ACHN (cell line): ENCODE results near the gene LILRB3.
"Not testable (repeated sequence)": the region's sequence is repeated elsewhere in the genome, so short reads cannot be mapped to it uniquely, and the experiment has no call there.

Experiments
- DNase-seq: peaks from one replicate; pipeline ENCODE4 v3.0.0-alpha.2; 2015
- in situ Hi-C: cut with HindIII; loops from 2 replicates; pipeline ENCODE4 v1.10.0; 2017; ENCODE audit warnings: low sequenced_read_pairs, low pct_ligation_motif_present, low pct_unique_long_range_greater_than_20kb

The LILRB3 gene

DNA sequence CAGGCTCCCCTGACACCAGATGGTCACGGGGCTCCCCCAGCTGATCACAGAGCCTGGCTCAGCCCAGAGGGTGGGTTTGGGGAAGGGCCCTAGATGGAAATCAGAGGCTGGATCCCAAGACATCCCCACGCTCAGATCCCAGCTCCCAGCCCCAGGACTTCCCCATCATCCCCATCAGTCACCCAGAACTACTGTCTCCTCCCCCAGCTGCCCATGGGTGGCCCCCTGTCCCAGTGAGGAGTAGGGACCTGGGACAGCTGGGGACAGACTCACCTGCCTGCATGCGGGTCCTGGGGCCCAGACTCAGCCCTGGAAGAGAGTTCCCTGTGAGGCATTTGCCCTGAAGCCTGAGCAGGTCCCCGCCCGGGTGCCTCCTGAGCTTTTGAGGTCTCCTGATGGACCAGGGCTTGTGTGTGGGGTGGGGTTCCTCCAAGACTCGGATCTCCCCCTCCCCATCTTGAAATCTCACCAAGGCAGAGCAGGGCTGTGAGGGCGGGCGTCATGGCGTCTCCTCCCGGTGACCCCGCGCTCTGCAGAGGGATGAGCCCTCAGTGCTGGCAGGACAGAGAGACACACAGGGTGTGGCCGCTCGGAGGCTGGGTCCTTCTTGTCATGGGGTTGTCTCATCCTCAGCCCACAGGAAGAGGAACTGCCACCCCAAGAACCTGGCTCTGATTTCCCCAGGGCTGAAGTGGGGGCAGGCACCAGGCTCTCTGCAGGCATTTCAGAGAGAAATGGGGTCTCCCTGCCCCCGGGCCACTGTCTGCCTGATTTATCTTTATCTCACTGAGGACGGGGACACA, at the start of gene LILRB3:
Gene LILRB3, minus strand, starts transcription at position 534 of the 803 bp plus-strand sequence. Its CDS starts 31 bp downstream, at position 503.
- DNase-seq, in situ Hi-C loops: not testable (repeated sequence)

DNA sequence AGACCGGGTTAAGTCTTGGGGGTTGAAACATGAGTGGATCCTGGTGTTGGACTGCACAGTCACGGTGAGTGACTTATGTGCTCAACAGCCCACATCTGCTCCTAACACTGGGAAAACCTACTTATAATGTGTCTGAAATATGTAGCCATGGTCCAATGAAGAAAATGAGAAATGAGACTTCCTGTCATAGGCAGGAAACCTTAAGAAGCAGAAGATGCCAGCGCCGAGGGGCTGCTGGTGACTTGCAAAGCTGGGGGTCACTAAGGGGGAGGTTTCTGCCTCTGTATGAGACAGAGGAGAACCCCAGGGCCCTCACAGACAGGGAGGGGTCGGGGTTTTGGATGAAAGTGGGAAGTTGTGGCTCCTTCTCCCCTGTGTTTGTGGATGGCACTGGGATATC, 49.4 kb upstream of the LILRB3 start:
- DNase-seq = not testable (repeated sequence)

DNA sequence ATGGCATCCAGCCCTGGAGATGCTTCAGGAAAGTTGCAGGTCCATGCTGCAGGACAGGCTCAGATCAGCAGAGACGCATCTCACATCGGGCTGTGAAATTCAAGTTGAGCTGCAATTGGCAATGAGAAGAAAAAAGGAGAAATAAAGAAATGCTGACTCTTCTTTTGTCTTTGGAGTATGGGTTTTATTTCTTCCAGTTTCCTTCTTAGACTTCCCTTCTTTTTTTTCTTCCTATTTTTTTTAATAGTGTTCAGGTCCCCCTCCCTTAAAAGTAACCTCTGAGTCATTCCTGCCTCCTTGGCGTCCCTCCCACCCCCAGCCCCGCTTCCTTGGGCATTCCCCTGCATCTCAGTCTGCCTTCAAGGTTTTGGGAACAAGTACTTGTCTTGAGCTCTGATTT, 48.8 kb upstream of the LILRB3 start:
- in situ Hi-C loops, DNase-seq: not testable (repeated sequence)

More for the DNA sequence above, 49.4 kb upstream of the LILRB3 start:
- in situ Hi-C loops = not testable (repeated sequence)

DNA sequence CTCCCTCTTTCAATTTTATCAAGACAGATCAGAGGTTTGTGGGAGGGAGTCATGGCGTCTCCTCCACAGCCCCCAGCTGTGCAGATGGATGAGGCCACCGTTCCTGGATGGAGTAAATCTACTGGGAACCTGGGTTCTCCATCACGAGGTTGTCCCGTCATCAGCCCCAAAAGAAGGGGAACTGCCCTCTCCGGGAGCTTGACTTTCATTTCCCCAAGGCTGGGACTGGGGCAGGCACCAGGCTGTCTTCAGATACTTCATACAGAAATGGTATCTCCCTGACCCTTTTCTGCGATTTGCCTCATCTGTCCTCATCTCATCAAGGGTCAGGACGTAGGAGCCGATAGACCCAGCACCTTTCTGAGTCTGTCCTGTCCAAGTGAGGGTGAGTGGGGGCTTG, 48.3 kb upstream of the LILRB3 start:
- in situ Hi-C loops = no loop called here
- no peak for DNase-seq

DNA sequence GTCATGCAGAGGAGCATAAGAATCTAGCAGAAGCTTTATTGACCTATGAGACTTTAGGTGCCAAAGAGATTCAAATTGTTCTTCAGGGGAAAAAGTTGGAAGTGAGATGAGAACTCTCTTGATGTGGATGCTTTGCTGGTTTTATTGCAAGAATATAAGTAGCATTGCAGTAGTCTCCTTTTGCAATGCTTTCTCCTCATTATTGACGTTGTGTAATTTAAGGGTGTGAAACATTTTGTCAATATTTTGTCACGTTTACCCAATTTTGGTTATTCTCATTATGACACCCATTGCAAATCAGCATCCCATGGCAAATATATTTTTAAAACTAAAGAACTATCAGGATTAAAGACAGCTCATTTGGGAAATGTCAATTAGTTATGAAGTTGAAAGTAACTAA, 46.1 kb upstream of the LILRB3 start:
- DNase-seq = no peak
- in situ Hi-C loops = no loop called here

DNA sequence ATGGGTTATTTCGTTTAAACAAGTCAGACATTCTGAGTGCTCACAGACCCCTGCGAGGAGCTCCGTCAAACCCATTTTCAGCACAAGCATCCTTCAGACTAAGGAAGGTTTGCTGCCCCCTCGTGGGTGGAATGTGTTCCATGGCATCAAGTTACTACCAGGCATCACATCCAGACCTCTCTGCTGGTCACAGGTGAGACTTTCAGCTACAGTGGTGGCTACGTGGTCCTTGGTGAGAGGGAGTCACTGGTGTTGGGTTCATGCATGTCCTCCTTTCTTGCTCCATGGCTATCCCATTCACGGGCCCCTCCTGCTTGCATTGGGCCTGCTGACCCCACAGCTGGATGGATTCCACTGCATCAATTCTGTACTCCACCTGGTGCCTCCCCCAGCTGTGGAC, 43.3 kb upstream of the LILRB3 start:
- peak; percentile 64 for DNase-seq
- in situ Hi-C loops = no loop called here

DNA sequence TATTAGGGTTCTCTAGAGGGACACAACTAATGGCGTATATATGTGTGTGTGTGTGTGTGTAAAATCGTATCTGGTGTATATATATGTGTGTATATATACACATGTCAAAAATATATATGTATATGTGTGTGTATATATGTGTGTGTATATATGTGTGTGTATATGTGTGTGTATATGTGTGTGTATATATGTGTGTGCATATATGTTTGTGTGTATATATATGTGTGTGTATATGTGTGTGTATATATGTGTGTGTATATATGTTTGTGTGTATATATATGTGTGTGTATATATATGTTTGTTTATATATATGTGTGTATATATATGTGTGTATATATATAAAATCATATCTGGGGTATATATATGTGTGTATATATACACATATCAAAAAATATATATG, 39.7 kb upstream of the LILRB3 start:
- DNase-seq = no peak
- in situ Hi-C loops = no loop called here

DNA sequence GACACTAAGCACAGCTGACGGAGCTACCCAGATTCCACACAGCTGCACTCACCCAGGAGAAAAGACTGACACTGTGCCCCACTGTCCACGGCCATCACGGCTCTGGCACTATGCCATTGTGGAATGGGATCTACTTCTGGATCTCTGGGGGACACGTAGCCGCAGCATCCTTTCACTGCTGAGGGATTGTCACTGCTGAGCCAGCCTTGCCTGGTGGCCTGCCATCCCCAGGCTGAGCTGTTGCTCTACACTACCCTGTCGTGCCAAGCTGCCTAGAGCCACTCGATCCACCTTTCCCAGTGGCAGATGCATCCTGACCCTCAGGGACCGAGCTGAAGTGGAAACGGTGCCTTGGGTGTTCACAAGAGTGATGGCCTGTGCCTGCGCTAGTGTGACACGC, 39.3 kb upstream of the LILRB3 start:
- in situ Hi-C loops = no loop called here
- DNase-seq = no peak

DNA sequence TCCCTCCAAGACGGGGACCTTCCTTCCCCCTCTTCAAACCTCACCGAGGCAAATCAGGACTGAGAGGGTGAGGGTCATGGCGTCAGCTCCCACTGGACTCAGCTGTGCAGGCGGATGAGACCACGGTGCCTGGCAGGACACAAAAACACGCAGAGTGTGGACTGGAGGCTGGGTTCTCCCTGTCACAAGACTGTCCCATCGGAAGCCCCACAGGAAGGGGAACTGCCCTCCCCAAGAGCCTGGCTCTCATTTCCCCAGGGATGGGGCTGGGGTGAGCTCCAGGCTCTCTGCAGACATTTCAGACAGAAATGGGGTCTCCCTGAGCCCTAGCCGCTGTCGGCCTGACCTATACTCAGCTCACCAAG, 34.3 kb upstream of the LILRB3 start, which contains the start of gene LILRB5:
Gene LILRB5, minus strand, starts transcription at position 158 of the 365 bp plus-strand sequence. Its CDS starts 80 bp downstream, at position 78.
- in situ Hi-C loops = no loop called here
- DNase-seq = no peak

DNA sequence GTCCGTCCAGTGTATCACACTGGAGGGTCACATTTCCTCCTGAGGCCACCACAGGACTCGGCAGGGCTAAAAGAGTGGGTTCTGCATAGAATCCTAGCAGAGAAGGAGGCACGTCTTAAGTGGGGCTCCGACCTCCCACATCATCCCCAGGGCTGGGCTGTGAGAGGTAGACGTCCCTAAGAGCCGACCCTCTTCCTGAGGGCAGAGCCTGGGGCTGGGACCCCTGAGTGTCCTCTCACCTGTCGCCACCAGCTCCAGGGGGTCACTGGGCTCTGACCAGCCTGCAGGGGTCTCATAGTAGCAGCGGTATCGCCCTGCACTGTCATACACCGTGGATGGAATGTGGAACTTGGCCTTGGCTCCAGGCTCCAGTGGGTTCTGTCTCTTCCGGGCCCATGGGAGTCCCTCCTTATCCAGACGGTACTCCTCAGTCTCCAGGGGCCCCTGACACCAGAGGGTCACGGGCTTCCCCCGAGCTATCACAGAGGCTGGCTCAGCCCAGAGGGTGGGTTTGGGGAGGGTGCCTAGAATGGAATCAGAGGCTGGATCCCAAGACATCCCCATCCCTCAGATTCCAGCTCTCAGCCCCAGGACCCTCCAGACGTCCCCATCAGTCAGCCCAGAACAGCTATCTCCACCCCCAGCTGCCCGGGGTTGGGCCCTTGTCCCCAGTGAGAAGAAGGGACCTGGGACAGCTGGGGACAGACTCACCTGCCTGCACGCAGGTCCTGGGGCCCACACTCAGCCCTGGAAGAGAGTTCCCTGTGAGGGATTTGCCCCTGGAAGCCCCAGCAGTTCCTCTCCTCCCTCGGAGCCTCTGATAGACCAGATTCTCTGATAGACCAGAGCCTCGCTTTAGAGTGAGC, 33.7 kb upstream of the LILRB3 start:
- in situ Hi-C loops = no loop called here
- DNase-seq = no peak

DNA sequence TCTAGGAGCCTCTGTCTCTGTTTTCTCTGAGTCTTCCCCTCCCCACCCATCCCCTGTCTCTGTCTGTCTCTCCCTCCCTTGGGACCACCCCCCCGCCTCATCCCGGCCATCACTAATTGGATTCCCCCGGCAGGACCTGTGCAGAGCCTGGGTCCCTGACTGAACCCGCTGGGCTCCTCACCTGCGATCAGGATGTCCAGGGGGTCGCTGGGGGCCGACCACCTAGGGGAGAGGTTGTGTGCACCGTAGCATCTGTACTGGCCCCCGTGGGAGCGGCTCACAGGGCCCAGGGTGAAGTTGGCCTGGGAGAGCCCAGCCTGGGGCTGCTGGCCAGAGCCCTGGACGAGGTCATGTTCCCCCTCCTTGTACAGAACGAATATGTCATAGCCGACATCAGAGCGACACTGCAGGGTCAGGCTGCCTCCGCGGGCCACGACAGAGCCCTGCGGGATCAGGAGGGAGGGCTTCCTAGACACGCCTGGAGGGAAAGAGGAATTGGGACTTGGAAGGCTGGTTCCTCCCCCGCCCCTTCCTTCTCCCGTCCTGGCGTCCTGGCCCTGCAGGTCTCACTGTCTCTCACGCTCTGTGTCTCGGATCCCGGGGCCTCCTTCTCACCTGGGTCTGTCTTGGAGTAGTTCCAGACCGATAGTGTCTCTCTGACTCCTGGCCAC, 32.4 kb upstream of the LILRB3 start:
- DNase-seq = no peak
- in situ Hi-C loops = no loop called here

DNA sequence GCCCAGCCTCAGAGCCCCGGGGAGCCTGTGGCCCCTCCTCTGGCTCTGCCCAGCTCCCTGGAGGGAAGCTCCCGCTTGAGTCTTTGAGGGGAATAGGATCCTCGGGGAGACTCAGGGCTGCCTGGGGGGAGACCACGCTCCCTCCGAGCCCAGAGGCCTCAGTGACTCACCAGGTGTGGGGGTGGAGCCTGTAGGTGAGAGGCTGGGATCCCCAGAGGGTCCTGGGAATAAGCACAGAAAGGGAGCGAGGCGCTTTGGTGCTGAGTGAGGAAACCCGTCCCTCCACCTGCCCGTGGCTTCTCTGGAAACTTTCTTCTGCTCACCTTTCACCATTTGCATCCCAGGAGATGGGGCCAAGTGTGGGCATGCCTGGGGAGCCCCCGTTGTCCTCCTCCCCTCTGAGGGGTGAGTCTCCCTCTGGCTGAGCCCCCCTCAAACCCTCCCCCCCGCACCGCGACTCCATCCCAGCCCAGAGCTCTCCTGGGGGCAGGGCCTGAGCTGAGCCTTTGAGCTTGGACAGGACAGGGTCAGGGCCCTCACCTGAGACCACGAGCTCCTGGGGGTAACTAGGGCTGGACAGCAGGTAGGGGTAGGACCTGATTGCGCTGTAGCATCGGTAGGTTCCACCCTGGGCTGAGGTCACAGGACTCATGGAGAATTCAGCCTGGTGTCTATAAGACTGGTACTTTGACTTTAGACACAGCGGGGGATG, 31.5 kb upstream of the LILRB3 start:
- in situ Hi-C loops = no loop called here
- DNase-seq = no peak

DNA sequence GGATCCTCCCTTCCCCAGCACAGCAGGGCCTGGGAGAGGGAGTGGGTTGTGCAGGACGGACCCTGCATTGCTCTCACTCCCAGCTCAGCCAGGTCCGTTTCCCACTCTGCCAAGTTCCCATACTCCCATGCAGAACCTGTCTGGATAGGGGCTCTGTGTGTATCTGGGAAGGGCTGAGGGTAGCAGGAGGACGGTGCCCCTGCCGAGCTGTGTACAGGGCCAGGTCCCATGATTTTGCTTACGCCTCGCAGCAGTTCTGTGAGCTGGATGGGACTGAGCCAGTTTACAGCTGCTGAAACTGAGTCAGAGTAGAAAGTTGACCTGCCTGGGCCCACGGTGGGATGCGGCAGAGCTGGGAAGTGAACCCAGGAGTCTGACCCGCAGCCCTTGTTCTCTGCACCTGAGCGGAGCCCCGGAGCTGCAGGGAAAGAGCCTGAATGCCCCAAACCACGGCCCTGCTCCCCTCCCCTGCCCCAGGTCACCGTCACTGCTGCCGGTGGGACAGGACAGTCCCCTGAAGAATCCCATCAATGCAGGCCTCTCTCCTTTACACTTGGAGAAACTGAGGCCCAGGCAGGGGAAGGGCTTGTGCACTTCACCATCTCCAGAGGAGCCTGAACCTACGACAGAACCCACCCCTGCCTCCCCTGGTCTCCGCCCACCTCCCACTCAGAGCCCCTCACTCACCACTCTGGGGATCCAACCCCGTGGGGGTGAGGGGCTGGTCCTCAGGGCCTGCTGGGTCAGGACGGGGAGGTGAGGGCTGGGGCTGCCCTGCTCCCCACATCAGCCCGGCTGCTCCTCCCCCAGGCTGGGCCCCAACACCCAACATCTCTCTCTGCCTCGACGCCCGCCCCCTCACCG, 30.8 kb upstream of the LILRB3 start:
- in situ Hi-C loops = no loop called here

DNA sequence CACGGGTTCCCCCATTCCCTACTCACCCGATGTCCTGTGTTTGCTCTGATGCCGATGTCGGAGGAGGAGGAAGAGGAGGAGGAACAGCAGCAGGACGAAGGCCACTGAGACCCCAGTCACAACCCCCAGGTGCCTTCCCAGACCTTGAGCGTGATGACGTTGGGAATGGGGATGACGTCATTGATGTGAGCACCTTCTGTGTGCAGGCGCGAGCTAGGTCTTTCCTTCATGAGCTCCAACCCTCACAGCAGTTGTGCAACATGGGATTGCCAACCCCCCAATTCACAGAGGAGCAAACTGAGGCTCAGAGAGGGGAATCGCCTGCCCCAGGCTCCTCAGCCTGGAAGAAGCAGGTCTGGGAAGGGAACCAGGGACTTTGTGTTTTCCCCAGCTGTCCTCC, 30.0 kb upstream of the LILRB3 start:
- in situ Hi-C loops = no loop called here
- DNase-seq = no peak

More for the DNA sequence above, 30.8 kb upstream of the LILRB3 start:
- no peak for DNase-seq

DNA sequence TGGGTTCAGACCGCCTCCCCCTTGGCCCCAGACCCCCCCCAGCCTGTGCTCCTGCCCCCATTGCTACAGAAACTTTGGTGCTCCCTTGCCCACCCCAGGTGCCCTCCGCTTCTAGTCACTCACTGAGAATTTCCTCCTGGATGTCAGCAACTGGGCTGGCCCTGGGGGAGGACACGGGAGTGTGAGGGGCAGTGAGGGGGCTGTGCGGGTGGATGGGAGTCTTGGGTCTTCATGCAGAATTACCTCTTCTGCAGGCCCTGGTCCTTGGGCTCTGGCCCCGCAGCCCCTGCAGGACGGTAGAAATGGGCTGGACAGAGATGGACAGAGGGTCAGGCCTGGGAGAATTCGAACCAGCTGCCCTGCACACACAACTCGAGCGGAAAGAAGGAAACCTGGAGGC, 29.4 kb upstream of the LILRB3 start:
- no peak for DNase-seq
- in situ Hi-C loops = no loop called here

DNA sequence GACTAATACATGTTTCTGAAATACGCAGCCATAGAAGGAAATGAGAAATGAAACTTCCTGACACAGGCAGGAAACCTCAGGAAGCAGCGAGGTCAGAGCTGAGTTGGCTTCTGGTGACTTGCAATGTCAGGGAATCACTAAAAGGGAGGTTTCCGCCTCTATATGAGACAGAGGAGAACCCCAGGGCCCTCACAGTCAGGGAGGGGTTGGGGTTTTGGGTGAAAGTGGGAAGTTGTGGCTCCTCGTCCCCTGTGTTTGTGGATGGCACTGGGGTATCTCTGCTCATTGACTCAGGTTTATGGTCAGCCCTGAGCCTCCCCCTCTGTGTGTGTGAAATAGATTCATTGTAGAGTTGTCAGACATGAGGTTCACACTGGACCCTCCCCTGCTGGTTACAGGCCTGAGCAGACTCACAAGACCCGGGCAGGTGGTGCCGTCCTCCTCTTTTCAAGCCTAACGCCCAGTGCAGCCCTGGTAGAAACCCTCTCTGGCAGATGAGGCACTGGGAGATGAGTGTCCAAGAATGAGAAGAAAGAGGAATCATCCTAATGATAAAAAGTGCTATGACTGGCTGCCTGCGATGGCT, 25.3 kb upstream of the LILRB3 start:
- DNase-seq = no peak
- in situ Hi-C loops = no loop called here
